ENCODE data around the gene USP54.

USP54 gene

GRCh38 chr10:73495226-73495883 lies 95.8 kb downstream of the USP54 start (continued):
- no peak for TF ChIP-seq SCRT2 (tag by site-specific recombination; IDR thresholded peaks at IDR 0.05)
- TF ChIP-seq, protein P1, sequence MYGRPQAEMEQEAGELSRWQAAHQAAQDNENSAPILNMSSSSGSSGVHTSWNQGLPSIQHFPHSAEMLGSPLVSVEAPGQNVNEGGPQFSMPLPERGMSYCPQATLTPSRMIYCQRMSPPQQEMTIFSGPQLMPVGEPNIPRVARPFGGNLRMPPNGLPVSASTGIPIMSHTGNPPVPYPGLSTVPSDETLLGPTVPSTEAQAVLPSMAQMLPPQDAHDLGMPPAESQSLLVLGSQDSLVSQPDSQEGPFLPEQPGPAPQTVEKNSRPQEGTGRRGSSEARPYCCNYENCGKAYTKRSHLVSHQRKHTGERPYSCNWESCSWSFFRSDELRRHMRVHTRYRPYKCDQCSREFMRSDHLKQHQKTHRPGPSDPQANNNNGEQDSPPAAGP (tag by site-specific recombination; IDR thresholded peaks at IDR 0.05): peak; percentile 55; the same call in 1 of the 2 replicates
- no peak for TF ChIP-seq BCL11B (tag by site-specific recombination; IDR thresholded peaks at IDR 0.05; ENCODE audit: low read depth)
- TF ChIP-seq IKZF3 (tag by site-specific recombination; IDR thresholded peaks at IDR 0.05): no peak
- no peak for TF ChIP-seq ELK4 (IDR thresholded peaks at IDR 0.05; ENCODE audit: borderline replicate concordance, low read depth, low read length)
- TF ChIP-seq OSR2 (tag by site-specific recombination; IDR thresholded peaks at IDR 0.05): peak; percentile 59
- no peak; the same call in 1 of the 2 replicates for TF ChIP-seq SP7 (tag by site-specific recombination; IDR thresholded peaks at IDR 0.05)
- TF ChIP-seq, protein P2, sequence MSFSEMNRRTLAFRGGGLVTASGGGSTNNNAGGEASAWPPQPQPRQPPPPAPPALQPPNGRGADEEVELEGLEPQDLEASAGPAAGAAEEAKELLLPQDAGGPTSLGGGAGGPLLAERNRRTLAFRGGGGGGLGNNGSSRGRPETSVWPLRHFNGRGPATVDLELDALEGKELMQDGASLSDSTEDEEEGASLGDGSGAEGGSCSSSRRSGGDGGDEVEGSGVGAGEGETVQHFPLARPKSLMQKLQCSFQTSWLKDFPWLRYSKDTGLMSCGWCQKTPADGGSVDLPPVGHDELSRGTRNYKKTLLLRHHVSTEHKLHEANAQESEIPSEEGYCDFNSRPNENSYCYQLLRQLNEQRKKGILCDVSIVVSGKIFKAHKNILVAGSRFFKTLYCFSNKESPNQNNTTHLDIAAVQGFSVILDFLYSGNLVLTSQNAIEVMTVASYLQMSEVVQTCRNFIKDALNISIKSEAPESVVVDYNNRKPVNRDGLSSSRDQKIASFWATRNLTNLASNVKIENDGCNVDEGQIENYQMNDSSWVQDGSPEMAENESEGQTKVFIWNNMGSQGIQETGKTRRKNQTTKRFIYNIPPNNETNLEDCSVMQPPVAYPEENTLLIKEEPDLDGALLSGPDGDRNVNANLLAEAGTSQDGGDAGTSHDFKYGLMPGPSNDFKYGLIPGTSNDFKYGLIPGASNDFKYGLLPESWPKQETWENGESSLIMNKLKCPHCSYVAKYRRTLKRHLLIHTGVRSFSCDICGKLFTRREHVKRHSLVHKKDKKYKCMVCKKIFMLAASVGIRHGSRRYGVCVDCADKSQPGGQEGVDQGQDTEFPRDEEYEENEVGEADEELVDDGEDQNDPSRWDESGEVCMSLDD (tag by site-specific recombination; IDR thresholded peaks at IDR 0.05): peak; percentile 74; the same call in 1 of the 2 replicates
- 0 out of 2 replicates have a peak, but pooled peaks have one; percentile 22 for TF ChIP-seq ZNF596 (tag by site-specific recombination; IDR thresholded peaks at IDR 0.05)
- TF ChIP-seq SP2 (tag by site-specific recombination; IDR thresholded peaks at IDR 0.05): peak; percentile 87
- TF ChIP-seq ZNF600 (tag by site-specific recombination; IDR thresholded peaks at IDR 0.05): peak; percentile 64; the same call in 1 of the 2 replicates
- TF ChIP-seq PRDM10 (tag by site-specific recombination; IDR thresholded peaks at IDR 0.05): peak; percentile 67
- peak; percentile 95 for TF ChIP-seq WT1 (tag by site-specific recombination; IDR thresholded peaks at IDR 0.05)
- peak; percentile 88 for TF ChIP-seq ZNF501 (tag by site-specific recombination; IDR thresholded peaks at IDR 0.05)
- no peak for TF ChIP-seq ZNF785 (tag by site-specific recombination; IDR thresholded peaks at IDR 0.05)
- TF ChIP-seq RBAK (tag by site-specific recombination; IDR thresholded peaks at IDR 0.05): no peak
- no peak for TF ChIP-seq ZNF624 (tag by site-specific recombination; IDR thresholded peaks at IDR 0.05)
- TF ChIP-seq ZNF132 (tag by site-specific recombination; IDR thresholded peaks at IDR 0.05; ENCODE audit: borderline replicate concordance): no peak
- TF ChIP-seq INSM2 (tag by site-specific recombination; IDR thresholded peaks at IDR 0.05): no peak
- no peak for TF ChIP-seq ZBTB1 (tag by site-specific recombination; IDR thresholded peaks at IDR 0.05)
- TF ChIP-seq KLF9 (tag by site-specific recombination; IDR thresholded peaks at IDR 0.05; ENCODE audit: low read depth): peak; percentile 67
- TF ChIP-seq ZNF404 (tag by site-specific recombination; IDR thresholded peaks at IDR 0.05): no peak
- TF ChIP-seq ZNF16 (tag by site-specific recombination; IDR thresholded peaks at IDR 0.05; ENCODE audit: low read depth): no peak
- no peak for TF ChIP-seq ZNF510 (tag by site-specific recombination; IDR thresholded peaks at IDR 0.05; ENCODE audit: insufficient replicate concordance)
- TF ChIP-seq ZNF560 (tag by site-specific recombination; IDR thresholded peaks at IDR 0.05; ENCODE audit: borderline replicate concordance): no peak
- TF ChIP-seq ZNF585B (tag by site-specific recombination; IDR thresholded peaks at IDR 0.05): no peak
- no peak for TF ChIP-seq ZNF138 (tag by site-specific recombination; IDR thresholded peaks at IDR 0.05; ENCODE audit: borderline replicate concordance)
- TF ChIP-seq ZNF2 (tag by site-specific recombination; IDR thresholded peaks at IDR 0.05): peak; percentile 72; the same call in 1 of the 2 replicates
- TF ChIP-seq ZNF239 (tag by site-specific recombination; IDR thresholded peaks at IDR 0.05): no peak
- no peak for TF ChIP-seq ZNF23 (tag by site-specific recombination; IDR thresholded peaks at IDR 0.05; ENCODE audit: borderline replicate concordance)
- no peak for TF ChIP-seq OVOL3 (tag by site-specific recombination; IDR thresholded peaks at IDR 0.05)

Data from HEK293 (cell line).